IPS DF 19.7 (cell line): ENCODE results near the gene IGF2BP3.
"Not testable (repeated sequence)": the region's sequence is repeated elsewhere in the genome, so short reads cannot be mapped to it uniquely, and the experiment has no call there.

Source experiments
- DNase-seq: peaks from one replicate; pipeline ENCODE4 v3.0.0-alpha.2; 2013; ENCODE audit warnings: low read depth, low spot score

Gene IGF2BP3

GRCh38 chr7:23422384-23422783 is 47.9 kb downstream of the IGF2BP3 start:
- no peak for DNase-seq

DNA sequence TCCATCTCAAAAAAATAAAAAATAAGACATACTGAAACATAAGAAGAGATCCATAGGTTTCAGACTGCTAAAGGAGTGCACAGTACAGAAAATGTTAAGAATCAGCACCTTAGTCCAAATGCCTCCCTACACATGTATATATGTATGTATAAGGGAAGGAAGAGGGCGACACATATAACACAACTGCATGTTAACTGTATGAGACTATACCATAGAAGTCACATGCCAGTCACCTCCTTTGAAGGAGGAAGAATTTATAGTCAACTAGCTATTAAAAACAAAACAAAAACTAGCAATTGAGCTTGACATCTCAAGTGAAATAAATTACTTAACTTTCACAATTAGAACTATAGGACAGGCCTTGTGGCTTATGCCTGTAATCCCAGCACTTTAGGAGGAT is 50.4 kb downstream of the IGF2BP3 start:
- no peak for DNase-seq

- no peak for DNase-seq
Observed at GRCh38 chr7:23419160-23419559, 51.1 kb downstream of the IGF2BP3 start.

- DNase-seq: no peak
Observed at GRCh38 chr7:23418046-23418445, 52.2 kb downstream of the IGF2BP3 start.

DNA sequence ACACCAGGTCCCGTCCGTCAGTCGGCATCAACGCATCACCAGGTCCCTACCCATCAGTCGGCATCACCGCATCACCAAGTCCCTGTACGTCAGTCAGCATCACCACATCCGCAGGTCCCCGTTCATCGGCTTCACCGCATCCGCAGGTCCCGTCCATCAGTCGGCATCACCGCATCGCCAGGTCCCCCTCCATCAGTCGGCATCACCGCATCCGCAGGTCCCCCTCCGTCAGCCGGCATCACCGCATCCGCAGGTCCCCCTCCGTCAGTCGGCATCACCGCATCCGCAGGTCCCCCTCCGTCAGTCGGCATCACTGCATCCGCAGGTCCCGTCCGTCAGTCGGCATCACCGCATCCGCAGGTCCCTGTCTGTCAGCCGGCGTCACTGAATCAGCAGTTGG is 55.1 kb downstream of the IGF2BP3 start:
- DNase-seq: no peak

- DNase-seq: no peak
Observed at GRCh38 chr7:23410446-23411183, 59.7 kb downstream of the IGF2BP3 start.

- not testable (repeated sequence) for DNase-seq
Observed at GRCh38 chr7:23406564-23406963, 63.7 kb downstream of the IGF2BP3 start.

- no peak for DNase-seq
Observed at GRCh38 chr7:23405240-23405618, 65.1 kb downstream of the IGF2BP3 start.

GRCh38 chr7:23404546-23405239 is 65.6 kb downstream of the IGF2BP3 start:
- no peak for DNase-seq

DNA sequence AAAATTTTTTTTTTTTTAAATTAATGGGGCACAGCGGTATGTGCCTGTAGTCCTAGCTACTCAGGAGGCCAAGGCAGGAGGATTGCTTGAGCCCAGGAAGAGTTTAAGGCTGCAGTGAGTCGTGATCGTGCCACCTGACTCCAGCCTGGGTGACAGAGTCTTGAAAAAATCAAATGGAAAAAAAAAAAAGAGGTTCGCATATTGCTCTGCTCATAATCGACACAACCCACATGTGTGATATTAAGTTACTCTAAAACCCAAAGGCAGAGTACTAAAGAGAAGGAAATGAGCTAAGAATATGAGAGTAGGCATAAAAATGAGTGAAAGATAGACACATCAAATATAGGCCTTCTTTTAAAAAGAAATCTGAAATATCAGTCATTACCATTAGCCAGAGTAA is 66.3 kb downstream of the IGF2BP3 start:
- DNase-seq: no peak

GRCh38 chr7:23398090-23398489 is 72.2 kb downstream of the IGF2BP3 start:
- not testable (repeated sequence) for DNase-seq

DNA sequence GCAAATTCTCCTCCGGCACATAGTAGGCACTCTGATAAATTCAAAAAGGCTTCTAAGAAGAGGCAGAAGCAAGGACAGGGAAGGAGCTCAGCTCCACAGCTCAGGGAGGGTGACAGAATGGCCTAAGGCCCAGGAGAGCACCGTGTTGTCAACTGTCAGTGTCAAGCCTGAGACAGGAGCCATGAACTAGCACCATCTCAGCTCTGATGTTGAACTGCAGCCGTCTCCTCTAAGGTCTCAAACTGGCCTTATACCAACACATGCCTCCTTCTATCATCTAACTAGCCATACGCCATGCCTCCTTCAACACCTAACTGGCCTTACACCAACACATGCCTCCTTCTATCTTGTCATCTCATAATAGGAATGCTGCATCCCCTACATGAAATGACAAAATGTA is 73.0 kb downstream of the IGF2BP3 start:
- no peak for DNase-seq

GRCh38 chr7:23396222-23397015 is 73.9 kb downstream of the IGF2BP3 start:
- no peak for DNase-seq

DNA sequence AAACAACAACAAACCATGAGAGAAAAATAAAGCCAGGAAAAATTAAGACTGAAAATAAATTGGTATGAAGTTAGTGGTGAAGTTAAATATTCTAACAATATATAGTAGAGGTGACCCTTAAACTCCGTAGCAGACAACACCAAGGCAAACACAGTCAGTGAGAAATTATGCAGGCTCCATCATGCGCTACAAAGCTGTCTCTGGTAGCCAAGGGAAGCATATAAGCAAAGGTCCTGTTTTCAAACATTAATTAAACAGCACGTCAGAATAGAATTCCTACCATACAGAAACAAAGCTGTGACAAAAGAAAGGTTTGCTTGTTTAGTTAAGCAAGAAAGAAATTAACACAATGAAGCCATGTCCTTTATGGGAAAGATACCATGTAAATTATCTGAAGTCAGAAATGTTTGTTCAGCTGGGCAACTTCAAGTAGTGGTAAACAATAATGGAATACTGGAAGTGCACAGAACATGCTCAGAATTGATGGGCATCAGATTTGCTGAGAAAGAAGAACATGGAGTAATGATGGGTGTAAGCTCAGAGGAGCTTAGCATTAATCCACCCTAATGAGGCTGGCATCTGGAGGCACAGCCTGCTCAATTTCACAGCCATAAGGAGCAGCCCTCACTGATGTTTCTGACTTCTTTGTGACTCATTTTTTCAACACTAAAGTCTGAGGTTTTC is 75.7 kb downstream of the IGF2BP3 start:
- no peak for DNase-seq

DNA sequence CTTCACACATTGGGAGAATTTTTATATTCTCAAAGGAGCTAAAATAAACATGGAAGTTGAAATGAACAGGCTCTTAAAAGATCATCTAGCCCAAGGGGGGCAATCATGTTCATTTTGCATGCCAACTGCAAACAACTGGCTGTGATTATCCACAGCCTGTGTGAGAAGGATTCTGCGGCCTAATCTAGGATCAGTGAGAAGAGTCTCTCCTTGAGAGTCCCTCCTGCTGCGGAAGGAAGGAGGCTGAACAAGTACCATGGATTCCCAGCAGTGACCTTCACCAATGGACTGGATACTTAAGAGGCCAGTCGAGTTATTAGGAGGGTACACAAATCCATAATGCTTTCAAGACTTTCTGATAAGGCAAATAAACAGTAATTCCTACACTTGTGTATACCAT is 76.7 kb downstream of the IGF2BP3 start:
- DNase-seq: no peak

DNA sequence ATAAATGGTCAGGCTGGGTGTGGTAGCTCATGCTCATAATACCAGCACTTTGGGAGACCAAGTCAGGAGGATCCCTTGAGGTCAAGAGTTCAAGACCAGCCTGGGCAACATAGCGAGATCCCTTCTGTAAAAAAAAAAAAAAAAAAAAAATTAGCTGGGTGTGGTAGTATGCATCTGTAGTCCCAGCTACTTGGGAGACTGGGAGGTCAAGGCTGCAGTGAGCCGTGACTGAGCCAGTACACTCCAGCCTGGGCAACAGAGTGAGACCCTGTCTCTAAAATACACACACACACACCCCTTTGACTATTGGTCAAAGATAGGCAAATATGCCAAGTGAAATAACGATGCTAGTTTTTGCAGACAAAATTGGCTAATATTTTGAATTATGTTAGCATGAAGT is 80.6 kb downstream of the IGF2BP3 start:
- DNase-seq: no peak

- DNase-seq: no peak
Observed at GRCh38 chr7:23387583-23387982, 82.7 kb downstream of the IGF2BP3 start.

DNA sequence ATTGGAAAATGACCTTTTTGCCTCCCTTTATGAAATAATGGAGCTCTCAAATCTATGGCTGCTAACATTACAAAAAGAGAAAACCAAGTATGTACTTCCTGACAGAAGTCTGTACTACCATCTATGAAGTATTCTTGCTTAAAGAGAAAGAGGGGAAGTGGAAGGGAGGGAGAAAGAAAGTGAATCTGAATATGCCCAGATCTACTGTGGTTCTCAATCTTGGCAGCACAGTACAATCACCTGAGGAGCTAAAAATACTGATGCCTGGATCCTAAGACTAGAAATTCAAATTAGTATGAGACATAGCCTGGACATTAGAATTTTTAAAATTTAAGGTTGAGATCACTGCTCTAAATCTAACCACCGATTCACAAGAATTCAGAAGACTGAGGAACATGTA is 85.2 kb downstream of the IGF2BP3 start:
- no peak for DNase-seq

DNA sequence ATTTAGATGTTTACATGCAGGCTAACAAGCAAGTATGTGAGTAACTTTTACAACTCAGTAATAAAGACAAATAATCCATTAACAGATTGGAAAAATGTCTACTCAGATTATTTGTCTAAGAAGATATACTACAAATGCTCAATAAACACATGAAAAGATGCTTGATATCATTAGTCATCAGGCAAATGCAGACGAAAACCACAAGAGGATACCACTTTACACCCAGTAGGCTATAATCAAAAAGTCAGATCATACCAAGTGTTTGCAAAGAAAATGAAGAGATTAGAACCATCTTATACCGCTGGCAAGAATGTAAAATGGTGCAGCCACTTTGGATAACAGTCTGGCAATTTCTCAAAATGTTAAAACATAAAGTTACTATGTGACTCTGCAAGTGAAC is 87.1 kb downstream of the IGF2BP3 start:
- DNase-seq: no peak

- DNase-seq: no peak
Observed at GRCh38 chr7:23380961-23381360, 89.3 kb downstream of the IGF2BP3 start.

DNA sequence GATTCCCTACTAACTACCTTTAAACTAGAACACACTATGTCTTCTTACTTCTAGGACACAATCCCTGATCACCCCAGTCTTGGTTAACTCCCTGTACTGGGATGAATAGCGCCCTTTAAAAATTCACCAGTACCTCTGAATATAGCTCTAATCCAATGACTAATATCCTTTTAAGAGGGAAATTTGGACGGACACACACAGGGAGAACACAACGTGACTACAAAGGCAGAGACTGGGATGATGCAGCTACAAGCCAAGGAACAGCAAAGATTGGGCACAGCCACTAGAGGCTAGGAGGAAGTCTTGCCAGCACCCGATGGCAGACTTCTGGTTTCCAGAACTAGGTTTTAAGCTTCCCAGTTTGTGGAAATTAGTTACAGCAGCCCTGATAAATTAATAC is 89.7 kb downstream of the IGF2BP3 start:
- no peak for DNase-seq

GRCh38 chr7:23378996-23379395 is 91.3 kb downstream of the IGF2BP3 start:
- no peak for DNase-seq
